Endodermal cell (in vitro differentiated cells): ENCODE results near the gene NDNF. TPM values are rescaled to one million over a fixed set of nuclear protein-coding genes. Genes with fewer than 3 reads are reported as not detected.

ENCODE experiments used
- DNase-seq: peaks from one replicate; pipeline ENCODE4 v3.0.0-alpha.2; 2017
- H3K27ac ChIP-seq: 2 replicates; pipeline ENCODE4 v1.5.1; 2013; ENCODE audit warnings: mild to moderate bottlenecking, low read depth, low read length, moderate library complexity
- H3K27me3 ChIP-seq: 2 replicates; pipeline ENCODE4 v1.6.1; 2013; ENCODE audit warnings: mild to moderate bottlenecking, low read length, moderate library complexity; ENCODE audit not compliant: insufficient read depth, control insufficient read depth, poor library complexity, severe bottlenecking
- H3K36me3 ChIP-seq: 2 replicates; pipeline ENCODE4 v1.7.0; 2013; ENCODE audit warnings: mild to moderate bottlenecking, low read length, moderate library complexity; ENCODE audit not compliant: control insufficient read depth, insufficient read depth
- H3K4me1 ChIP-seq: one replicate; pipeline ENCODE4 v1.7.0; 2013; ENCODE audit warnings: low read length; ENCODE audit not compliant: control insufficient read depth, insufficient read depth
- H3K4me3 ChIP-seq: 2 replicates; pipeline ENCODE4 v1.5.1; 2013; ENCODE audit warnings: mild to moderate bottlenecking, low read length, moderate library complexity
- H3K9ac ChIP-seq: 2 replicates; pipeline ENCODE4 v1.6.1; 2013; ENCODE audit warnings: mild to moderate bottlenecking, low read length, moderate library complexity; ENCODE audit not compliant: poor library complexity, severe bottlenecking; ENCODE audit errors: extremely low read depth
- H3K9me3 ChIP-seq: 2 replicates; pipeline ENCODE4 v1.6.1; 2013; ENCODE audit warnings: mild to moderate bottlenecking, low read length, moderate library complexity; ENCODE audit not compliant: control insufficient read depth
- H3K27ac Mint-ChIP-seq: 2 replicates; pipeline ENCODE4 v1.8.0; 2020; ENCODE audit warnings: mixed read lengths
- H3K27me3 Mint-ChIP-seq: 2 replicates; pipeline ENCODE4 v1.8.0; 2021; ENCODE audit warnings: mild to moderate bottlenecking, mixed read lengths; ENCODE audit not compliant: insufficient read depth
- H3K36me3 Mint-ChIP-seq: 2 replicates; pipeline ENCODE4 v1.8.0; 2020; ENCODE audit warnings: low read depth, mixed read lengths
- H3K4me1 Mint-ChIP-seq: 2 replicates; pipeline ENCODE4 v1.8.0; 2020; ENCODE audit warnings: mixed read lengths
- H3K4me3 Mint-ChIP-seq: 2 replicates; pipeline ENCODE4 v1.8.0; 2020; ENCODE audit warnings: mild to moderate bottlenecking, moderate library complexity, mixed read lengths
- H3K9me3 Mint-ChIP-seq: 2 replicates; pipeline ENCODE4 v1.8.0; 2020; ENCODE audit warnings: mild to moderate bottlenecking, mixed read lengths
- WGBS, 2 experiments: methylation state at CpG; one replicate each; pipeline versions ENCODE4 v1.1.5 to v1.1.7; 2013; ENCODE audit warnings: missing lambda C conversion rate in 2 of 2, mixed read lengths in 1 of 2; ENCODE audit not compliant: insufficient coverage in 1 of 2, insufficient read length in 1 of 2; 5-methylcytosine and 5-hydroxymethylcytosine counted together
- long read RNA-seq, 4 experiments: library from polyadenylated mRNA in 2 of 4; library from RNA in 1 of 4; library from capped mRNA in 1 of 4; stranded (forward) in 3 of 4; unstranded in 1 of 4; transcript quantifications; one replicate each; pipeline ENCODE4 v2.0.0, GENCODE V29; 2020 to 2021; ENCODE audit warnings: inconsistent platforms in 1 of 4
- polyA plus RNA-seq, 2 experiments: library from polyadenylated mRNA; stranded (reverse); fragments of 50-300 nt; gene quantifications; one replicate each; pipeline ENCODE4 v1.2.3, GENCODE V29; 2013
- total RNA-seq, 2 donors: library from RNA; stranded (reverse); fragmentation: NEBNext Ultra II Directional in 1 of 2; extraction: Animal tissue kit (Norgen Biotek cat#: 25700) in 1 of 2; gene quantifications; 2 replicates in 1 of 2; 3 replicates in 1 of 2; pipeline ENCODE4 v1.2.1, GENCODE V29; 2021
- TF ChIP-seq, protein P1 (sequence below): fragments of 200-600 bp; sonication (generic); conservative IDR thresholded peaks from 2 replicates; pipeline ENCODE4 v1.5.0; 2021; ENCODE audit warnings: antibody characterized with exemption, mild to moderate bottlenecking

The NDNF gene, protein sequence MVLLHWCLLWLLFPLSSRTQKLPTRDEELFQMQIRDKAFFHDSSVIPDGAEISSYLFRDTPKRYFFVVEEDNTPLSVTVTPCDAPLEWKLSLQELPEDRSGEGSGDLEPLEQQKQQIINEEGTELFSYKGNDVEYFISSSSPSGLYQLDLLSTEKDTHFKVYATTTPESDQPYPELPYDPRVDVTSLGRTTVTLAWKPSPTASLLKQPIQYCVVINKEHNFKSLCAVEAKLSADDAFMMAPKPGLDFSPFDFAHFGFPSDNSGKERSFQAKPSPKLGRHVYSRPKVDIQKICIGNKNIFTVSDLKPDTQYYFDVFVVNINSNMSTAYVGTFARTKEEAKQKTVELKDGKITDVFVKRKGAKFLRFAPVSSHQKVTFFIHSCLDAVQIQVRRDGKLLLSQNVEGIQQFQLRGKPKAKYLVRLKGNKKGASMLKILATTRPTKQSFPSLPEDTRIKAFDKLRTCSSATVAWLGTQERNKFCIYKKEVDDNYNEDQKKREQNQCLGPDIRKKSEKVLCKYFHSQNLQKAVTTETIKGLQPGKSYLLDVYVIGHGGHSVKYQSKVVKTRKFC
- total RNA-seq: 1 to 10 TPM; 2.4 to 3.6 TPM
- polyA plus RNA-seq (2013, experiment 1 of 2): 42.4 TPM
- polyA plus RNA-seq (2013, experiment 2 of 2): 31.8 TPM
- long read RNA-seq, experiment 1, partial matches to known transcripts: 0 of 1 reads
- long read RNA-seq, experiment 1, other reads (novel, unspliced or antisense): 0 of 1 reads
- long read RNA-seq, experiment 2, transcript NDNF-201 (4 exons, 2,885 nt): major isoform, 5 of 7 reads
- long read RNA-seq, experiment 2, partial matches to known transcripts: 1 of 7 reads
- long read RNA-seq, experiment 2, other reads (novel, unspliced or antisense): 1 of 7 reads
- long read RNA-seq, experiment 3, transcript NDNF-201 (4 exons, 2,885 nt): major isoform, 16 of 19 reads
- long read RNA-seq, experiment 3, partial matches to known transcripts: 0 of 19 reads
- long read RNA-seq, experiment 3, other reads (novel, unspliced or antisense): 3 of 19 reads
- long read RNA-seq, experiment 4: 0 reads

- peaks cover 27% of the 10 kb centered on the region for H3K4me1 Mint-ChIP-seq
- no peaks in the 10 kb centered on the region for H3K9me3 ChIP-seq
- peaks cover 42% of the 10 kb centered on the region for H3K27me3 ChIP-seq
- no peaks in the 10 kb centered on the region for H3K9me3 Mint-ChIP-seq
- 1% methylated on average over 14 to 72 of the region's 76 CpGs for WGBS, 2 experiments
- H3K36me3 ChIP-seq: no peaks in the 10 kb centered on the region
- peak within 1 kb of the TSS; percentile 77 for H3K27ac Mint-ChIP-seq
- peak; percentile 81 for DNase-seq
- H3K27me3 Mint-ChIP-seq: peaks cover 66% of the 10 kb centered on the region
- peak within 1 kb of the TSS; percentile 68 for H3K4me3 Mint-ChIP-seq
- H3K36me3 Mint-ChIP-seq: no peaks in the 10 kb centered on the region
- H3K4me3 ChIP-seq: peak within 1 kb of the TSS; percentile 84
- peaks cover 10% of the 10 kb centered on the region for H3K4me1 ChIP-seq
- H3K9ac ChIP-seq: no peak within 1 kb of the TSS
- H3K27ac ChIP-seq: peak within 1 kb of the TSS; percentile 69
- TF ChIP-seq, protein P1, sequence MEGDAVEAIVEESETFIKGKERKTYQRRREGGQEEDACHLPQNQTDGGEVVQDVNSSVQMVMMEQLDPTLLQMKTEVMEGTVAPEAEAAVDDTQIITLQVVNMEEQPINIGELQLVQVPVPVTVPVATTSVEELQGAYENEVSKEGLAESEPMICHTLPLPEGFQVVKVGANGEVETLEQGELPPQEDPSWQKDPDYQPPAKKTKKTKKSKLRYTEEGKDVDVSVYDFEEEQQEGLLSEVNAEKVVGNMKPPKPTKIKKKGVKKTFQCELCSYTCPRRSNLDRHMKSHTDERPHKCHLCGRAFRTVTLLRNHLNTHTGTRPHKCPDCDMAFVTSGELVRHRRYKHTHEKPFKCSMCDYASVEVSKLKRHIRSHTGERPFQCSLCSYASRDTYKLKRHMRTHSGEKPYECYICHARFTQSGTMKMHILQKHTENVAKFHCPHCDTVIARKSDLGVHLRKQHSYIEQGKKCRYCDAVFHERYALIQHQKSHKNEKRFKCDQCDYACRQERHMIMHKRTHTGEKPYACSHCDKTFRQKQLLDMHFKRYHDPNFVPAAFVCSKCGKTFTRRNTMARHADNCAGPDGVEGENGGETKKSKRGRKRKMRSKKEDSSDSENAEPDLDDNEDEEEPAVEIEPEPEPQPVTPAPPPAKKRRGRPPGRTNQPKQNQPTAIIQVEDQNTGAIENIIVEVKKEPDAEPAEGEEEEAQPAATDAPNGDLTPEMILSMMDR: no peak
These were observed at the start of gene NDNF for GRCh38 chr4:121072224-121073003. TSS of gene NDNF (minus strand) at chr4:121072535. CDS start at chr4:121045837, 26,698 bp downstream.

DNA sequence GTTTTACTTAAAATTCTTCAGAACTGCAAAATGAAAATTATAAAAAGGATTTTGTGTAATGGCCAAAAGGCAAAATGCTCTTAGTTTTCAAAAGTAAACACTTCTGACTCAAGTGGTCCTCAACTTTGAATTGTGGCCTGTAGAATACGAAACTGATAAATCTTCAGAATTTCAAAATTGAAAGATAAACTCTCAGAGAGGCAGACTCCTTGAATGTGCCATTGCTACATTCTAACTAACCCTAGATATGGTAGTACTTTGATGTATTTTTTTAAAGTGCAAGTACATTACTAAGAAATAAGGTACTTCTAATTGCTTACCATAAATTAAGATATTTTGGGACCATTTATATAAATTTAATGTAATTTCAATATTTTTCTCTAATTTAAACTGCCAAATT is 47.4 kb upstream of the NDNF start:
- Mint-ChIP-seq H3K27me3 (no peaks in the 10 kb centered on the region), H3K4me1 (no peaks in the 10 kb centered on the region)

More for the DNA sequence above, 47.4 kb upstream of the NDNF start:
- H3K27ac ChIP-seq: no peak overlapping the region
- TF ChIP-seq, protein P1: no peak
- no peak overlapping the region for H3K4me3 ChIP-seq
- H3K27me3 ChIP-seq: no peaks in the 10 kb centered on the region
- no peak overlapping the region for H3K4me3 Mint-ChIP-seq
- H3K9me3 ChIP-seq: no peaks in the 10 kb centered on the region
- WGBS, 2 experiments: 100% methylated on average over 1 of the region's 1 CpG
- no peak for DNase-seq
- H3K9ac ChIP-seq: no peak overlapping the region
- no peaks in the 10 kb centered on the region for H3K9me3 Mint-ChIP-seq
- no peak overlapping the region for H3K27ac Mint-ChIP-seq
- H3K36me3 ChIP-seq: no peaks in the 10 kb centered on the region
- no peaks in the 10 kb centered on the region for H3K4me1 ChIP-seq
- no peaks in the 10 kb centered on the region for H3K36me3 Mint-ChIP-seq
